Adrenal gland (tissue), 12 donors: ENCODE results near the gene TRAPPC10. TPM values are rescaled to one million over a fixed set of nuclear protein-coding genes. Genes with fewer than 3 reads are reported as not detected.

Experiments
- DNase-seq, 7 donors: peaks; one replicate each; pipeline ENCODE4 v3.0.0-alpha.2; 2019 to 2020
- H3K27ac ChIP-seq, 5 donors: fragments of 200-600 bp; sonication (generic) in 4 of 5; 1 replicate in 3 of 5; 2 replicates in 2 of 5; pipeline versions ENCODE4 v1.5.1 to v1.8.0; 2016 to 2020; ENCODE audit warnings: mild to moderate bottlenecking in 1 of 5
- H3K27me3 ChIP-seq: fragments of 200-600 bp; 2 replicates; pipeline ENCODE4 v1.8.0; 2021
- H3K36me3 ChIP-seq, 2 donors: fragments of 200-600 bp; replicated peaks in 1 of 2; 1 replicate in 1 of 2; 2 replicates in 1 of 2; pipeline versions ENCODE4 v1.5.1 to v1.8.0; 2018 to 2022
- H3K4me1 ChIP-seq, 2 donors: fragments of 200-600 bp; replicated peaks in 1 of 2; 1 replicate in 1 of 2; 2 replicates in 1 of 2; pipeline versions ENCODE4 v1.5.1 to v1.8.0; 2018 to 2021
- H3K4me3 ChIP-seq, 4 donors: fragments of 200-600 bp; sonication (generic) in 3 of 4; one replicate each; pipeline ENCODE4 v1.5.1; 2016 to 2018
- H3K9me3 ChIP-seq, 3 donors: fragments of 200-600 bp; sonication (generic) in 1 of 3; replicated peaks in 1 of 3; 1 replicate in 2 of 3; 2 replicates in 1 of 3; pipeline versions ENCODE4 v1.5.1 to v1.8.0; 2016 to 2021
- POLR2A ChIP-seq, 2 donors: fragments of 450-650 bp; IDR thresholded peaks; one replicate each; pipeline ENCODE4 v1.6.1; 2017; ENCODE audit warnings: antibody characterized with exemption in 2 of 2, mild to moderate bottlenecking in 2 of 2, moderate library complexity in 1 of 2
- WGBS, 4 donors: extraction: QIAGEN DNeasy Blood & Tissue Kit in 2 of 4; methylation state at CpG; one replicate each; pipeline versions ENCODE4 v1.1.5 to v1.1.7; 2013 to 2017; 5-methylcytosine and 5-hydroxymethylcytosine counted together
- intact Hi-C, 2 donors: fragments of 100-400 bp; cut with DNase I; formaldehyde crosslinking; loops; one replicate each; pipeline versions ENCODE4 v1.14.1 to v1.15.0; 2022 to 2023
- polyA plus RNA-seq, 3 donors: library from polyadenylated mRNA; stranded (reverse); fragments of 200-250 nt in 2 of 3; fragments of 350-450 nt in 1 of 3; fragmentation: Illumina TruSeq in 1 of 3; extraction: RNeasy Lipid Tissue Mini Kit (QIAGEN cat#74804) in 1 of 3; gene quantifications; one replicate each; pipeline ENCODE4 v1.2.3, GENCODE V29; 2013 to 2014
- total RNA-seq, 9 donors: library from RNA; depleted of rRNA in 4 of 9; stranded (reverse); fragments of >200 nt in 4 of 9; fragments of 120-200 nt in 1 of 9; fragmentation: NEBNext Ultra II Directional in 1 of 9; extraction: Animal tissue kit (Norgen Biotek cat#: 25700) in 1 of 9; gene quantifications; one replicate each; pipeline versions ENCODE4 v1.1.0 to v1.2.4, GENCODE V29; 2013 to 2023
- TF ChIP-seq, protein P1 (sequence below), 6 experiments: fragments of 450-650 bp in 4 of 6; fragments of 200-600 bp in 2 of 6; sonication (generic) in 1 of 6; IDR thresholded peaks; 1 replicate in 5 of 6; 2 replicates in 1 of 6; pipeline versions ENCODE4 v1.5.1 to v1.8.0; 2016 to 2021; ENCODE audit warnings: antibody characterized with exemption in 6 of 6, mild to moderate bottlenecking in 2 of 6, moderate library complexity in 1 of 6
- donor health status: healthy with polysubstance abuse.
- donor health status: Bipolar disorder and iron deficiency.
- donor health status: DM: yes; HTN: yes; CAD: no.
- donor health status: DM: no; HTN: no; CAD: no.
- donor health status: DM: no; HTN: no; CAD: no.
- donor health status: DM: yes; HTN: yes; CAD: no.

Gene TRAPPC10
- total and polyA plus RNA-seq, 12 donors = 5.2 to 34.3 (median 24.7) TPM

DNA sequence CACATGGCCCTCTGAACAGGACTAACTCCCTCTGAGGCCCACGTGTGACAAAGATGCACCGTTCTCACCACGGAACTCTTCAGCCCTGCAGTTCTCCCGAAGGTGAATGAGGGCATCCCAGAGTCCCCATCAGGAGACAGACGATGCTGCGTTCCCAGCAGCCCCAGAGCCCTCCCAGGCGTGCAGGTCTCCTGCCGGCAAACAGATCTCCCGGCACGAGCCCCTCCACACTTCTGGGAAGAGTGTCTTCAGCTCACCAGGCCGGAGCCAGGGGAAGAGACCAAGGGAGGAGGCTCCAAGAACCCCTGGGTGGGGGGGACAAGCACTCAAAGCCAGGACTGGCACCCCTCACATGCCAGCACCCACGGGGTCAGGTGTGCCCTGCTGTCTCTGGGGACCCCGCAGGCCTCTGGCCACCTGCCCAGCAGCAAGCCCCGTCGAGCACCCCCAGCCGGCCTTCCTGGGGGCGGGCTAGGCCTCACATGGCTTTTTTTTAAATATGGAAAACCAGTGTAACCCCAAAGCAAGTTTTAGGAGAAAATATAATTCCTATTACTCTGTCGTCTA, 45.1 kb upstream of the TRAPPC10 start:
- peaks cover 0 to 33% of the 10 kb centered on the region in 2 donors for H3K36me3 ChIP-seq
- H3K9me3 ChIP-seq = no peaks in the 10 kb centered on the region
- H3K4me3 ChIP-seq = no peak overlapping the region
- no peak for DNase-seq
- TF ChIP-seq POLR2A (IDR thresholded peaks at IDR 0.05) = no peak
- TF ChIP-seq, protein P1, sequence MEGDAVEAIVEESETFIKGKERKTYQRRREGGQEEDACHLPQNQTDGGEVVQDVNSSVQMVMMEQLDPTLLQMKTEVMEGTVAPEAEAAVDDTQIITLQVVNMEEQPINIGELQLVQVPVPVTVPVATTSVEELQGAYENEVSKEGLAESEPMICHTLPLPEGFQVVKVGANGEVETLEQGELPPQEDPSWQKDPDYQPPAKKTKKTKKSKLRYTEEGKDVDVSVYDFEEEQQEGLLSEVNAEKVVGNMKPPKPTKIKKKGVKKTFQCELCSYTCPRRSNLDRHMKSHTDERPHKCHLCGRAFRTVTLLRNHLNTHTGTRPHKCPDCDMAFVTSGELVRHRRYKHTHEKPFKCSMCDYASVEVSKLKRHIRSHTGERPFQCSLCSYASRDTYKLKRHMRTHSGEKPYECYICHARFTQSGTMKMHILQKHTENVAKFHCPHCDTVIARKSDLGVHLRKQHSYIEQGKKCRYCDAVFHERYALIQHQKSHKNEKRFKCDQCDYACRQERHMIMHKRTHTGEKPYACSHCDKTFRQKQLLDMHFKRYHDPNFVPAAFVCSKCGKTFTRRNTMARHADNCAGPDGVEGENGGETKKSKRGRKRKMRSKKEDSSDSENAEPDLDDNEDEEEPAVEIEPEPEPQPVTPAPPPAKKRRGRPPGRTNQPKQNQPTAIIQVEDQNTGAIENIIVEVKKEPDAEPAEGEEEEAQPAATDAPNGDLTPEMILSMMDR (IDR thresholded peaks at IDR 0.05) = no peak
- no peak overlapping the region for H3K27ac ChIP-seq
- H3K4me1 ChIP-seq = no peaks in the 10 kb centered on the region
- intact Hi-C loops = no loop called here
- WGBS, 4 donors = 86 to 92% (median 89%) methylated on average over 3 to 18 of the region's 18 CpGs
- no peaks in the 10 kb centered on the region for H3K27me3 ChIP-seq

DNA sequence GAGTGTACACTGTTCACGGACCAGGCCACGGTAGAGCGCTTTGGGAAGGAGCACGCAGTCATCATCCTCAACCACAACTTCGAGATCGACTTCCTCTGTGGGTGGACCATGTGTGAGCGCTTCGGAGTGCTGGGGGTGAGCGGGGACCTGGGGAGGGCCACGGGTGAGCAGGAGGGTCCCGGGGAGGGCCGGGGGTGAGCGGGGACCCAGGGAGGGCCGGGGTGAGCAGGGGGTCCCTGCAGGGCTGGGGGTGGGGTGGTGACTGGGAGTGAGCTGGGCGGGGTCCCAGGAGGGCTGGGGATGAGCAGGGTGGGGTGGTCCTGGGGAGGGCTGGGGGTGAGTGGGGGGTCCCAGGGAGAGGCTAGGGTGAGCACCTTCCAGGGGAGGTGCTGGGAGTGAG, 44.1 kb upstream of the TRAPPC10 start:
- Histone ChIP-seq H3K27me3 (no peaks in the 10 kb centered on the region), H3K4me3 (no peak overlapping the region), H3K27ac (no peak overlapping the region), H3K36me3 (peaks cover 0 to 36% of the 10 kb centered on the region in 2 donors), H3K4me1 (no peaks in the 10 kb centered on the region), H3K9me3 (no peaks in the 10 kb centered on the region)
- intact Hi-C loops = no loop called here
- TF ChIP-seq, protein P1 (IDR thresholded peaks at IDR 0.05) = no peak
- no peak for TF ChIP-seq POLR2A (IDR thresholded peaks at IDR 0.05)
- DNase-seq = no peak
- 92 to 100% (median 97%) methylated on average over 5 to 15 of the region's 15 CpGs for WGBS, 4 donors

DNA sequence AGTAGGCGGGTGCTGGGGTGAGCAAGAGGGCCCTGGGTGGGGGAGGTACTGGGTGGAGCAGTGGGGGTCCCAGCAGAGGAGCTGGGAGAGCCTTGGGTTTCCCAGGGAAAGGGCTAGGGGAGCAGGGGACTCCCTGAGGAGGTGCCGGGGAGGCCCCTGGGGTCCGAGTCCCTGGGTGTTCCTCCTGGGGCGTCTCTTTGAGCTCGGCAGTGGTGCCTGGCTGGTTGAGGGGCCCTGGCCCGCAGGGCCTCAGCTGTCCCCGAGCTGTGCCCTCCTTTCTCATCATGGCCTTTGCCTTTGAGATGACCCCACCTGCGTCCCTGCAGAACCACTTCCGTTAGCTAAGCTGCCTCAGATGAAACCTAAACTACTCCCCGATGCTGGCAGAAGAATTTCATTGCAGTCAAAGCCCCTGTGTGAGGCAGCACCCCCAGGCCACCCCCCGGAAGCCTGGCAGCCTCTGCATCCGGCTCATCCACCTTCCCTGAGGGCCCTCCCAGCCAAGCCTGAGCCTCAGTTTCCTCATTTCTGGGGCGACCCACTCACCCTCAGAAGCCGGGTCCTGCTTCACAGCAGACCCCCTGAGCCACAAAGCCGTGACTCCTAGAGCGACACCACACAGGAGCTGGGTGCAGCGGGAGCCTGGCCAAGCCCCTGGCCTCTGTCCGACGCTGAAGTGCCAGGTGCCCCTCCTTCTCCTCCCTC, 43.5 kb upstream of the TRAPPC10 start:
- Histone ChIP-seq H3K9me3 (no peaks in the 10 kb centered on the region), H3K27ac (no peak overlapping the region), H3K4me3 (no peak overlapping the region), H3K4me1 (no peaks in the 10 kb centered on the region), H3K27me3 (no peaks in the 10 kb centered on the region), H3K36me3 (peaks cover 0 to 36% of the 10 kb centered on the region in 2 donors)
- DNase-seq = no peak
- TF ChIP-seq, protein P1 (IDR thresholded peaks at IDR 0.05) = no peak
- TF ChIP-seq POLR2A (IDR thresholded peaks at IDR 0.05) = no peak
- intact Hi-C loops = no loop called here
- WGBS, 4 donors = 91 to 92% (median 92%) methylated on average over 16 to 19 of the region's 19 CpGs

DNA sequence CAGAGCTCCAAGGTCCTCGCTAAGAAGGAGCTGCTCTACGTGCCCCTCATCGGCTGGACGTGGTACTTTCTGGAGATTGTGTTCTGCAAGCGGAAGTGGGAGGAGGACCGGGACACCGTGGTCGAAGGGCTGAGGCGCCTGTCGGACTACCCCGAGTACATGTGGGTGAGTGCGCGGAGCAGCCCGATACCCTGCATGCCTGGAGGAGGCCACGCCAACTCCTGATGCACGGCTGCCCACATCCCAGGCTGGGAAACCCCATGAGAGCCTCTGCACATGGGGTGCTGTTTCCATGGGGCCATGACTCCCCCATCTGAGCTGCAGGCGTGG, 43.0 kb upstream of the TRAPPC10 start:
- no peak overlapping the region for H3K27ac ChIP-seq
- intact Hi-C loops = no loop called here
- no peak for TF ChIP-seq POLR2A (IDR thresholded peaks at IDR 0.05)
- TF ChIP-seq, protein P1 (IDR thresholded peaks at IDR 0.05) = no peak
- H3K27me3 ChIP-seq = no peaks in the 10 kb centered on the region
- peaks cover 0 to 36% of the 10 kb centered on the region in 2 donors for H3K36me3 ChIP-seq
- 70 to 91% (median 88%) methylated on average over 3 to 17 of the region's 17 CpGs for WGBS, 4 donors
- DNase-seq = no peak
- H3K9me3 ChIP-seq = no peaks in the 10 kb centered on the region
- H3K4me1 ChIP-seq = no peaks in the 10 kb centered on the region
- H3K4me3 ChIP-seq = no peak overlapping the region
